ENCODE results near the gene SH3BP2.
A peak's percentile ranks its signal among the peaks of the same experiment; 100 is the strongest.

Gene SH3BP2

DNA sequence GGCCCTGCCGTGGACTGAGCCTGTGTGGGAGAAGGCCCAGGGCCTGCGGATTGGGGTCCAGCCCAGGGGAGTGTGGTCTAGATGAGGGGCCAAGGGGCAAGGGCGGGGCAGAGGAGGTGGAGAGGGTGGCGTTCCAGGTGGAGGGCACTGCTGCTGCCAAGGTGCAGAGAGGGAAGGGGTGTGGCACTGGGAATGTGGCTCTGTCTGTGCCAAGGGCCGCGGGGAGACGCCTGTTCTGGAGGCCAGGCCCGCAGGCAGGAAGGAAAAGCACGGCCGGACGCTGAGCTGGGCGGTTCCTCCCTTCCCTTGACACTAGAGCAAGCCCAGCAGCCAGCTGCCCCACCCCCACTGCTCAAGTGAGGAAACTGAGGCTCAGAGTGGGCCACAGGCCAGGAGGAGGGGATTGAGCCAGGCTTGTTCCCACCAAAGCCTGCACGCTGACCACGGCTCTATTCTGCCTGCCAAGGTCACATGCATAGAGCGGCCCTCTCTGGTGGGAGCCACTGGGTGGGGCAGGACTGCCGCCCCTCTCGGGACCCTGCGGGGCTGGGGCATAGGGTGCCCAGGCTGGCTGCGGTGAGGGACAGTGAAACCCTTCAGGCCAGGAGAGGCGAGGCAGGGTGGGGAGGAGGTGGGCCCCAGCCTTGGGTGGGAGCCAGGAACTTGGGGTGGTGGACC lies 13.0 kb downstream of the SH3BP2 start:
- peak; percentile 18 for DNase-seq (ENCODE audit: low read depth)
- H3K4me3 ChIP-seq (replicated peaks; ENCODE audit: low read depth, low read length), result no peak overlapping the region
- TF ChIP-seq, protein P1, sequence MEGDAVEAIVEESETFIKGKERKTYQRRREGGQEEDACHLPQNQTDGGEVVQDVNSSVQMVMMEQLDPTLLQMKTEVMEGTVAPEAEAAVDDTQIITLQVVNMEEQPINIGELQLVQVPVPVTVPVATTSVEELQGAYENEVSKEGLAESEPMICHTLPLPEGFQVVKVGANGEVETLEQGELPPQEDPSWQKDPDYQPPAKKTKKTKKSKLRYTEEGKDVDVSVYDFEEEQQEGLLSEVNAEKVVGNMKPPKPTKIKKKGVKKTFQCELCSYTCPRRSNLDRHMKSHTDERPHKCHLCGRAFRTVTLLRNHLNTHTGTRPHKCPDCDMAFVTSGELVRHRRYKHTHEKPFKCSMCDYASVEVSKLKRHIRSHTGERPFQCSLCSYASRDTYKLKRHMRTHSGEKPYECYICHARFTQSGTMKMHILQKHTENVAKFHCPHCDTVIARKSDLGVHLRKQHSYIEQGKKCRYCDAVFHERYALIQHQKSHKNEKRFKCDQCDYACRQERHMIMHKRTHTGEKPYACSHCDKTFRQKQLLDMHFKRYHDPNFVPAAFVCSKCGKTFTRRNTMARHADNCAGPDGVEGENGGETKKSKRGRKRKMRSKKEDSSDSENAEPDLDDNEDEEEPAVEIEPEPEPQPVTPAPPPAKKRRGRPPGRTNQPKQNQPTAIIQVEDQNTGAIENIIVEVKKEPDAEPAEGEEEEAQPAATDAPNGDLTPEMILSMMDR (IDR thresholded peaks at IDR 0.05; ENCODE audit: low read length, missing control alignments), result no peak

DNA sequence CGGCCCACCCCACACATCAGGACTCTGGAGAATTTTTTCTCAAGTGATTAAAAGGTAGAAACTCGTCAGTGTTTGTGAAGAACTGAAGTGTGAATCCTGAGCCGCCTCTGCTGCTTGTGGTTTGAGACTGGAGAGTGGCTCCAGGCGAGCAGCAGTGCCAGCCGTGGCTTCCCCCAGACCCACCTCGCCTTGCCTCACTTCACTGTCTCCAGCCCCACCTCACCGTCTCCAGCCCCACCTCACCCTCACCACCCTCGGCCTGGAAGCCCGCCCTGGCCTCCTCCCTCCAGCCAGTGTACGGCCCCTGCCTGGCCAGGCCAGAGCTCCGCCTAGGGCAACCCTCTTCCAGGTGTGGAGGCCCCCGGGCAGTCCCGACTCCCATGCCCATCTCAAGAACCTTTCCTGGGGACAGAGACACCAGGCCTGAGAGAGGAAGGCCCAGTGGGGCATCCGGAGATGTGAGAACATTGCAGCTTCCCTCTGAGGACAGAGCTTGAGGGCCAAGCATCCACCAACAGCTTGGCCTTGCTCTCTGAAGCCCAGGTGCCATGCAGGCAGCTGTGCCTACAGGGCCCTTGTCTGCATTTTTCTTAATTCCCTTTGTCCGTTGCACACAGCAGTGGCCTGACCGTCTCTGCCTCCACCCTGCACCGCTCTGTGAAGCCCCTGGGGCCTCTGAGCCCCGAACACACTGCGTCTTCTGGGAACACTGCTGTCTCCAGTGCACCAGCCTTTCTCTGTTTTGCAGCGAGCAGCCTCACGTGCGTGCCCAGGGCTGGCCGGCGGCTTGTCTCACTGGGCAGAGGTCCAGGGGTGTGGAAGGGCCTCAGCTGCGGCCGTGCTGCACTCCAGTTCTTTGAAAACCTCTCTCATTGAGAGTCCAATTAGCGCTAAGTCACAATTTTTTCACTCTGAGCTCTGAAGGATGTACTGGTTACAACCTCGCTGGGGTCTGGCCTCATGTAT lies 13.8 kb downstream of the SH3BP2 start:
- DNase-seq (ENCODE audit: low read depth), result peak; percentile 55
- TF ChIP-seq, protein P1 (IDR thresholded peaks at IDR 0.05; ENCODE audit: low read length, missing control alignments), result no peak
- H3K4me3 ChIP-seq (replicated peaks; ENCODE audit: low read depth, low read length), result no peak overlapping the region

DNA sequence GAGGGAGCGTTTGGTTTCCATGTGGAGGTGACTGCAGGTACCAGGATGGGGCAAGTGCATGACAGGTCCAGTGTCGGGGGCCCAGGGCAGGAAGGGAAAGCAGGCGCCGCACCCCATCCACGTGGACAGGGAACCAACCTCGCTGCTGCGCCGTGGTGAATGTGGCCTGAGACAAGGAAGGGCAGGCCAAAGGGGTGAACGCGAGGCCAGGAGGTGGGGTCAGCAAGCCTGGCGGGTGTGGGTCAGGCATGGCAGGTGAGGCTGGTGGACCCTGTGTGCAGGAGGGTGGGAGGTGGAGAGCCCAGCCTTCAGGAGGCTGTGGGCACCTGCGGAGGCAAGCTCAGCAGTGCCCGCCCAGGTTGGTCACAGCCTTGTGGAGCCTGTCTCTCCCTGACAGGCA lies 14.7 kb downstream of the SH3BP2 start:
- DNase-seq (ENCODE audit: low read depth), result no peak
- TF ChIP-seq, protein P1 (IDR thresholded peaks at IDR 0.05; ENCODE audit: low read length, missing control alignments), result no peak
- H3K4me3 ChIP-seq (replicated peaks; ENCODE audit: low read depth, low read length), result no peak overlapping the region

DNA sequence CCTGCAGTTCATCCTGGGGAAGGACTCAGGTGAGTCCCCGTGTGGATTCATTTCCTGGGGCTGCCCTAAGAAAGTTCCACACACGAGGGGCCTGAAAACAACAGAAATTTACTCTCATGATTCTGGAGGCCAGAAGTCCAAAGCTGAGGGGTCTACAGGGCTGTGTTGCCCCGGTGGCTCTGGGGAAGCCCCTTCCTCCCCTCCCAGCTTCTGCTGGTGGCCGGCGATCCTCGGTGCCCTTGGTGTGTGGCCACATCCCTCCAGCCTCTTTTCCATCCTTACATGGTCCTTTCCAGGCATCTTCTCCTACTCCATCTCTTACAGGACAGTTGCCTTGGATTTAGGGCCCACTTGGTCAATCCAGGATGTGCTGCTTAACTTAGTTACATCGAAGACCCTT lies 15.1 kb downstream of the SH3BP2 start:
- TF ChIP-seq, protein P1 (IDR thresholded peaks at IDR 0.05; ENCODE audit: low read length, missing control alignments), result no peak
- no peak for DNase-seq (ENCODE audit: low read depth)

DNA sequence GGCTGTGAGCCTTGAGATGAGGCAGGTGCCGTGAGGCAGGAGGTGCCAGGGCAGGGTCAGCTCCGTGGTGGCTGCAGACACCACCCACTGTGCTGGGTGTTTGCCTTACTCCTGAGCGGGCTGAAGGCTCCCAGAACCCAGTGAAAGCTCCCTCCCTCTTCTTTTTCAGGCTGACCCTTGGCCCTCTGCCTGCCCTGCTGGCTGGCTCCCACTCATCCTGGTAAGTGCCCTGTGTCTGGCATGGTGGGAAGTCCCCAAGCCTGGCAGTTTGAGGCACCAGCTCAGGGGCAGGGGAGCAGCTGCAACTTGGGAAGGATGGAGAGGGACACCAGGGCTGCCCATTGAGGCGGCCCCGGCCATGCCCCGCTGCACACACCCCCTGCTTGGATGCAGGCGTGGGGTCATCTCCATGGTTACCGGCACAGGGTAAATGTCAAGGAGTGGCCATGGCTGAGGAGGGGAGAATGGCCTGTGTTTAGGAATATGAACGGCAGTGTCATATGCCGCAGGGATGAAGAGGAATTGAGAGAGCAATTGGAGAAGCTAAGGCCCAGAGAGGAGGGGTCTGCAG lies 16.8 kb downstream of the SH3BP2 start:
- DNase-seq (ENCODE audit: low read depth), result no peak
- TF ChIP-seq, protein P1 (IDR thresholded peaks at IDR 0.05; ENCODE audit: low read length, missing control alignments), result no peak
- H3K4me3 ChIP-seq (replicated peaks; ENCODE audit: low read depth, low read length), result no peak overlapping the region

More for the DNA sequence above, 15.1 kb downstream of the SH3BP2 start:
- no peak overlapping the region for H3K4me3 ChIP-seq (replicated peaks; ENCODE audit: low read depth, low read length)

DNA sequence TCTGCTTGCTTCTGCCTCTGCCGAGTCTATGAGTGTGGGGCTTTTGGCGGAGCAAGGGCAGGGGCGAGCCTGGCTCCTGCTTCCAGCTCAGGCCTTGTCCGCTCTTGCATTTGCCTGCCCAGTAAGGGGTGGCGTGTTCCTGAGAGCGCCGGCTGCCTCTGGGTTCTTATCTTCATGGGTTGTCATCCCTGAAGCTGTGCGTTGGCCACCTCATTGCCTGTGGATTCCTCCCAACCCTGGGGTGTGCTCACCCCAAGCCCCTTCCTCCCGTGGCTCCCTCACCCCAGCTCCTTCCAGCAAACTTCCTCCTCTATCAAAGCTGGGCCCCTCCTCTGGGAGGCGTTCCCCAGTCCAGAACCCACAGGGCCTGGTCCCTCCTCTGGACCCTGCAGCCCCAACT lies 17.5 kb downstream of the SH3BP2 start:
- TF ChIP-seq, protein P1 (IDR thresholded peaks at IDR 0.05; ENCODE audit: low read length, missing control alignments), result no peak
- no peak for DNase-seq (ENCODE audit: low read depth)
- no peak overlapping the region for H3K4me3 ChIP-seq (replicated peaks; ENCODE audit: low read depth, low read length)
